ENCODE measurements around the gene TMEM120B. TPM values are rescaled to one million over a fixed set of nuclear protein-coding genes. Genes with fewer than 3 reads are reported as not detected.
"Not testable (repeated sequence)": the region's sequence is repeated elsewhere in the genome, so short reads cannot be mapped to it uniquely, and the experiment has no call there.

TMEM120B gene
- total RNA-seq, 5 donors from 2014 or later (not counting 1 experiment from before 2014, with no cell fraction given): 7.9 to 11.1 (median 10.3) TPM

GRCh38 chr12:121702944-121703343, 9.6 kb upstream of the TMEM120B start:
- CTCF ChIA-PET: interaction anchor here in 1 of 2 donors (1.6 kb wide), 1 partner anchor 91 kb away, joined by 3 read pairs; the partner anchor contains the start of gene RHOF
- ATAC-seq (replicated peaks in 1 of 4): no peak
- WGBS (ENCODE audit: insufficient coverage): 92% methylated on average over 5 of the region's 6 CpGs
- Mint-ChIP-seq H3K27me3 (peaks cover 0 to 4% of the 10 kb centered on the region in 2 donors), H3K27ac (no peak overlapping the region), H3K4me3 (no peak overlapping the region), H3K4me1 (no peaks in the 10 kb centered on the region), H3K36me3 (peaks cover 3% of the 10 kb centered on the region), H3K9me3 (no peaks in the 10 kb centered on the region)
- no peak for DNase-seq
- H3K4me3 ChIP-seq (ENCODE audit: control insufficient read depth in 1 of 2, extremely low read depth in 1 of 2, low read length in 1 of 2): no peak overlapping the region
- H3K36me3 ChIP-seq (ENCODE audit: control insufficient read depth in 2 of 2, extremely low read depth in 1 of 2, insufficient read depth in 1 of 2, low read length in 1 of 2): no peaks in the 10 kb centered on the region
- no peaks in the 10 kb centered on the region for H3K4me1 ChIP-seq (ENCODE audit: control insufficient read depth in 1 of 2, extremely low read depth in 1 of 2, insufficient read depth in 2 of 2, low read length in 2 of 2)
- H3K27me3 ChIP-seq (replicated peaks in 1 of 2; ENCODE audit: control insufficient read depth in 2 of 2, extremely low read depth in 1 of 2, insufficient read depth in 2 of 2, low read length in 1 of 2): peaks cover 0 to 12% of the 10 kb centered on the region in 2 experiments
- POLR2A ChIA-PET: no interaction called here
- no peaks in the 10 kb centered on the region for H3K9me3 ChIP-seq
- no peak overlapping the region for H3K27ac ChIP-seq (ENCODE audit: low read length)

- POLR2A ChIA-PET: no interaction called here
- CTCF ChIA-PET: no interaction called here
- H3K27me3 Mint-ChIP-seq: peaks cover 0 to 4% of the 10 kb centered on the region in 2 donors
- no peaks in the 10 kb centered on the region for H3K4me1 ChIP-seq (ENCODE audit: control insufficient read depth in 1 of 2, extremely low read depth in 1 of 2, insufficient read depth in 2 of 2, low read length in 2 of 2)
- H3K9me3 Mint-ChIP-seq: no peaks in the 10 kb centered on the region
- peaks cover 0 to 2% (median 2%) of the 10 kb centered on the region in 3 donors for H3K4me1 Mint-ChIP-seq
- DNase-seq: no peak
- no peak overlapping the region for H3K27ac Mint-ChIP-seq
- ATAC-seq (replicated peaks in 1 of 4): no peak
- H3K36me3 ChIP-seq (ENCODE audit: control insufficient read depth in 2 of 2, extremely low read depth in 1 of 2, insufficient read depth in 1 of 2, low read length in 1 of 2): no peaks in the 10 kb centered on the region
- peaks cover 3% of the 10 kb centered on the region for H3K36me3 Mint-ChIP-seq
- H3K4me3 Mint-ChIP-seq: no peak overlapping the region
- H3K27ac ChIP-seq (ENCODE audit: low read length): no peak overlapping the region
- no peak overlapping the region for H3K4me3 ChIP-seq (ENCODE audit: control insufficient read depth in 1 of 2, extremely low read depth in 1 of 2, low read length in 1 of 2)
- no peaks in the 10 kb centered on the region for H3K9me3 ChIP-seq
- peaks cover 0 to 12% of the 10 kb centered on the region in 2 experiments for H3K27me3 ChIP-seq (replicated peaks in 1 of 2; ENCODE audit: control insufficient read depth in 2 of 2, extremely low read depth in 1 of 2, insufficient read depth in 2 of 2, low read length in 1 of 2)
Measured at GRCh38 chr12:121705514-121705913, 7.0 kb upstream of the TMEM120B start.

- Mint-ChIP-seq H3K4me3 (no peak overlapping the region), H3K4me1 (peaks cover 4 to 12% (median 9%) of the 10 kb centered on the region in 3 donors), H3K27me3 (peaks cover 0 to 4% of the 10 kb centered on the region in 2 donors), H3K36me3 (peaks cover 3% of the 10 kb centered on the region), H3K27ac (no peak overlapping the region), H3K9me3 (no peaks in the 10 kb centered on the region)
- no peak for DNase-seq
- no peak overlapping the region for H3K4me3 ChIP-seq (ENCODE audit: control insufficient read depth in 1 of 2, extremely low read depth in 1 of 2, low read length in 1 of 2)
- no peak for ATAC-seq (replicated peaks in 1 of 4)
- ChIA-PET POLR2A (interaction anchor here in 1 of 2 donors (0.5 kb wide), 1 partner anchor 94 kb away, joined by 4 read pairs; no protein-coding TSS in a partner anchor), CTCF (no interaction called here)
- H3K4me1 ChIP-seq (ENCODE audit: control insufficient read depth in 1 of 2, extremely low read depth in 1 of 2, insufficient read depth in 2 of 2, low read length in 2 of 2): peaks cover 3 to 16% of the 10 kb centered on the region in 2 experiments
- H3K27me3 ChIP-seq (replicated peaks in 1 of 2; ENCODE audit: control insufficient read depth in 2 of 2, extremely low read depth in 1 of 2, insufficient read depth in 2 of 2, low read length in 1 of 2): peaks cover 0 to 9% of the 10 kb centered on the region in 2 experiments
- no peak overlapping the region for H3K27ac ChIP-seq (ENCODE audit: low read length)
- 93% methylated on average over 3 of the region's 7 CpGs for WGBS (ENCODE audit: insufficient coverage)
- no peaks in the 10 kb centered on the region for H3K9me3 ChIP-seq
- no peaks in the 10 kb centered on the region for H3K36me3 ChIP-seq (ENCODE audit: control insufficient read depth in 2 of 2, extremely low read depth in 1 of 2, insufficient read depth in 1 of 2, low read length in 1 of 2)
Measured at GRCh38 chr12:121708313-121709063, 4.1 kb upstream of the TMEM120B start.

GRCh38 chr12:121709064-121709424, 3.5 kb upstream of the TMEM120B start:
- H3K9me3 ChIP-seq; H3K27me3 ChIP-seq (replicated peaks in 1 of 2; ENCODE audit: control insufficient read depth in 2 of 2, extremely low read depth in 1 of 2, insufficient read depth in 2 of 2, low read length in 1 of 2); DNase-seq; POLR2A ChIA-PET; H3K4me3 ChIP-seq (ENCODE audit: control insufficient read depth in 1 of 2, extremely low read depth in 1 of 2, low read length in 1 of 2); H3K27ac Mint-ChIP-seq; ATAC-seq (replicated peaks in 1 of 4); CTCF ChIA-PET; H3K4me3 Mint-ChIP-seq; H3K36me3 ChIP-seq (ENCODE audit: control insufficient read depth in 2 of 2, extremely low read depth in 1 of 2, insufficient read depth in 1 of 2, low read length in 1 of 2); H3K27me3 Mint-ChIP-seq; H3K9me3 Mint-ChIP-seq; H3K27ac ChIP-seq (ENCODE audit: low read length); H3K36me3 Mint-ChIP-seq: not testable (repeated sequence)
- WGBS (ENCODE audit: insufficient coverage): 87% methylated on average over 6 of the region's 8 CpGs
- peaks cover 10 to 18% (median 14%) of the 10 kb centered on the region in 3 donors for H3K4me1 Mint-ChIP-seq
- peaks cover 5 to 22% of the 10 kb centered on the region in 2 experiments for H3K4me1 ChIP-seq (ENCODE audit: control insufficient read depth in 1 of 2, extremely low read depth in 1 of 2, insufficient read depth in 2 of 2, low read length in 2 of 2)

- POLR2A ChIA-PET: no interaction called here
- Histone ChIP-seq H3K27ac (ENCODE audit: low read length) (no peak overlapping the region), H3K36me3 (ENCODE audit: control insufficient read depth in 2 of 2, extremely low read depth in 1 of 2, insufficient read depth in 1 of 2, low read length in 1 of 2) (no peaks in the 10 kb centered on the region), H3K4me3 (ENCODE audit: control insufficient read depth in 1 of 2, extremely low read depth in 1 of 2, low read length in 1 of 2) (no peak overlapping the region), H3K27me3 (replicated peaks in 1 of 2; ENCODE audit: control insufficient read depth in 2 of 2, extremely low read depth in 1 of 2, insufficient read depth in 2 of 2, low read length in 1 of 2) (peaks cover 0 to 6% of the 10 kb centered on the region in 2 experiments), H3K4me1 (ENCODE audit: control insufficient read depth in 1 of 2, extremely low read depth in 1 of 2, insufficient read depth in 2 of 2, low read length in 2 of 2) (peaks cover 5 to 22% of the 10 kb centered on the region in 2 experiments), H3K9me3 (no peaks in the 10 kb centered on the region)
- WGBS (ENCODE audit: insufficient coverage): 100% methylated on average over 2 of the region's 5 CpGs
- Mint-ChIP-seq H3K36me3 (peaks cover 3% of the 10 kb centered on the region), H3K4me1 (peaks cover 10 to 18% (median 14%) of the 10 kb centered on the region in 3 donors), H3K27ac (no peak overlapping the region), H3K9me3 (no peaks in the 10 kb centered on the region), H3K27me3 (peaks cover 0 to 4% of the 10 kb centered on the region in 2 donors), H3K4me3 (no peak overlapping the region)
- no peak for DNase-seq
- CTCF ChIA-PET: no interaction called here
- ATAC-seq (replicated peaks in 1 of 4): no peak
Measured at GRCh38 chr12:121709478-121709961, 3.0 kb upstream of the TMEM120B start.

GRCh38 chr12:121711361-121712189, 977 bp upstream of the TMEM120B start:
- Mint-ChIP-seq H3K4me1 (peaks cover 10 to 20% (median 14%) of the 10 kb centered on the region in 3 donors), H3K27me3 (no peaks in the 10 kb centered on the region), H3K9me3 (no peaks in the 10 kb centered on the region), H3K4me3 (peak overlapping the region; percentile 90 to 96 (median 94)), H3K27ac (peak overlapping the region; percentile 87 to 89), H3K36me3 (no peaks in the 10 kb centered on the region)
- POLR2A ChIA-PET: interaction anchor here in 1 of 2 donors (0.6 to 0.7 kb wide), 2 partner anchors 25 to 93 kb away, joined by 5 to 8 read pairs; partner anchors contain the start of gene SETD1B
- peaks cover 0 to 3% of the 10 kb centered on the region in 2 donors for H3K36me3 ChIP-seq (ENCODE audit: control insufficient read depth in 2 of 2, extremely low read depth in 1 of 2, insufficient read depth in 1 of 2, low read length in 1 of 2)
- peak overlapping the region; percentile 86 to 98 for H3K4me3 ChIP-seq (ENCODE audit: control insufficient read depth in 1 of 2, extremely low read depth in 1 of 2, low read length in 1 of 2)
- WGBS (ENCODE audit: insufficient coverage): 64% methylated on average over 9 of the region's 24 CpGs
- CTCF ChIA-PET: interaction anchor here (0.5 to 3.2 kb wide), 14 partner anchors 10 to 1823 kb away, joined by 3 to 9 read pairs (median 4); partner anchors contain the start of gene RHOF (in 1 of the 2)
- peaks cover 5 to 22% of the 10 kb centered on the region in 2 experiments for H3K4me1 ChIP-seq (ENCODE audit: control insufficient read depth in 1 of 2, extremely low read depth in 1 of 2, insufficient read depth in 2 of 2, low read length in 2 of 2)
- H3K9me3 ChIP-seq: no peaks in the 10 kb centered on the region
- DNase-seq (peak in 20 of 35 experiments; percentile 2 to 43 (median 16)), ATAC-seq (replicated peaks in 1 of 4) (peak in 2 of 4 experiments; percentile 16 to 25)
- H3K27ac ChIP-seq (ENCODE audit: low read length): peak overlapping the region; percentile 72
- no peaks in the 10 kb centered on the region for H3K27me3 ChIP-seq (replicated peaks in 1 of 2; ENCODE audit: control insufficient read depth in 2 of 2, extremely low read depth in 1 of 2, insufficient read depth in 2 of 2, low read length in 1 of 2)
